A673 (cell line): Measurements from ENCODE around the gene ATP5F1D.

Experiments
- EZH2 ChIP-seq: fragments of 200-600 bp; sonication (generic); IDR thresholded peaks from 2 replicates; pipeline ENCODE4 v1.6.1; 2017; ENCODE audit warnings: borderline replicate concordance, low read depth, mild to moderate bottlenecking, mixed read lengths, antibody characterized with exemption, low read length; ENCODE audit not compliant: poor library complexity, severe bottlenecking
- TF ChIP-seq, protein P1 (sequence below): fragments of 300-800, 200-600 bp; sonication (generic); conservative IDR thresholded peaks from 2 replicates; pipeline ENCODE4 v1.5.1; 2017; ENCODE audit warnings: low read depth, mild to moderate bottlenecking, antibody characterized with exemption, low read length, moderate library complexity, mixed read lengths

DNA sequence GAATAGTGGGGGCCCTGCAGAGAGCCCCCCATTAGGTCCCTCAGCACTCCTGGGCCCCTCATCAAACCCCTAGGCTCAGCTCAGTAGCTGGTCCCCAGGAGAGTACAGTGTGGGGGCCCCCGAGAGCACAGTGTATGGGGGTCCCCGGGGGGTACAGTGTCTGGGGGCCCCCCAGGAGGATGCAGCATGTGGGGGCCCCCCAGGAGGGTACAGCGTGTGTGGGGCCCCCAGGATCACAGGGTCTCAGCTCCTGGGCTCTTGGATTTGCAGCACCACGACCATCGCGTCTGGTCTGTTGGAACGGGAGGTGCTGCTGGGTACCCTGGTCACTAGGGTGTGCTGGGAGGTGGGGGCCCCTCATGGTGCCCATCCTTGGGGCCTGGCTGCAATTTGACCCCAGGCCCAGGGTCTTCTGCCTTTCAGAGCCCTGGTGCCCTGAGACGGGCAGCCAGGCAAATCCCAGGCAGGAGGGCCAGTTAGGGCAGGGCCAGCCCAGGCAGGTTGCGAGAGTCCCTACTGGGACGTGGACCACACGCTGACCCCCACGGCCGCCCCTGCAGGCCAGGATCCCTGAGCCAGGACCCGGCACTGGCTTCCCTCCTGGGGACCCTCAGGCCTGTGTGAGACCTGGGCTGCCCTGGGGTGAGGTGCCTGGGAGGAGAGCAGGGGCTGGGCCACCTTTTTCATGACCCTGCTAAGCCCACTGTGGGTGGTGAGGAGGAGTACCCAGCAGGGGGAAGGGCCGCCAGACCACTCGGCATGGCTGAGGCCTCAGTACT, 17.3 kb upstream of the ATP5F1D start:
- TF ChIP-seq, protein P1, sequence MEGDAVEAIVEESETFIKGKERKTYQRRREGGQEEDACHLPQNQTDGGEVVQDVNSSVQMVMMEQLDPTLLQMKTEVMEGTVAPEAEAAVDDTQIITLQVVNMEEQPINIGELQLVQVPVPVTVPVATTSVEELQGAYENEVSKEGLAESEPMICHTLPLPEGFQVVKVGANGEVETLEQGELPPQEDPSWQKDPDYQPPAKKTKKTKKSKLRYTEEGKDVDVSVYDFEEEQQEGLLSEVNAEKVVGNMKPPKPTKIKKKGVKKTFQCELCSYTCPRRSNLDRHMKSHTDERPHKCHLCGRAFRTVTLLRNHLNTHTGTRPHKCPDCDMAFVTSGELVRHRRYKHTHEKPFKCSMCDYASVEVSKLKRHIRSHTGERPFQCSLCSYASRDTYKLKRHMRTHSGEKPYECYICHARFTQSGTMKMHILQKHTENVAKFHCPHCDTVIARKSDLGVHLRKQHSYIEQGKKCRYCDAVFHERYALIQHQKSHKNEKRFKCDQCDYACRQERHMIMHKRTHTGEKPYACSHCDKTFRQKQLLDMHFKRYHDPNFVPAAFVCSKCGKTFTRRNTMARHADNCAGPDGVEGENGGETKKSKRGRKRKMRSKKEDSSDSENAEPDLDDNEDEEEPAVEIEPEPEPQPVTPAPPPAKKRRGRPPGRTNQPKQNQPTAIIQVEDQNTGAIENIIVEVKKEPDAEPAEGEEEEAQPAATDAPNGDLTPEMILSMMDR = no peak
- TF ChIP-seq EZH2 = no peak
